HUES6 (cell line): Measurements from ENCODE around the gene NLGN3.

ENCODE experiments used
- H3K27ac ChIP-seq: 2 replicates; pipeline ENCODE4 v1.7.0; 2013; ENCODE audit warnings: low read depth, mild to moderate bottlenecking, low read length, inconsistent platforms
- H3K27me3 ChIP-seq: 2 replicates; pipeline ENCODE4 v1.6.1; 2013; ENCODE audit warnings: low read length; ENCODE audit not compliant: control insufficient read depth, insufficient read depth
- H3K36me3 ChIP-seq: 2 replicates; pipeline ENCODE4 v1.6.1; 2013; ENCODE audit warnings: low read length; ENCODE audit not compliant: control insufficient read depth, insufficient read depth
- H3K4me1 ChIP-seq: 2 replicates; pipeline ENCODE4 v1.6.1; 2013; ENCODE audit warnings: low read length; ENCODE audit not compliant: control insufficient read depth, insufficient read depth
- H3K4me3 ChIP-seq: 2 replicates; pipeline ENCODE4 v1.5.1; 2013; ENCODE audit warnings: low read depth, low read length
- H3K9ac ChIP-seq: one replicate; pipeline ENCODE4 v1.6.1; 2013; ENCODE audit warnings: mild to moderate bottlenecking, low read length
- H3K9me3 ChIP-seq: 2 replicates; pipeline ENCODE4 v1.6.1; 2013; ENCODE audit warnings: low read depth, low read length; ENCODE audit not compliant: control insufficient read depth, insufficient read depth

The NLGN3 gene

GRCh38 chrX:71118032-71118984, 26.3 kb upstream of the NLGN3 start, which contains the start of gene MED12:
Gene MED12 (plus strand): TSS chrX:71118596. CDS start chrX:71118755, 159 bp downstream.
- no peak within 1 kb of the TSS for H3K27ac ChIP-seq
- H3K27me3 ChIP-seq = peaks cover 64% of the 10 kb centered on the region

GRCh38 chrX:71118985-71119535, 25.6 kb upstream of the NLGN3 start:
- Histone ChIP-seq H3K27me3 (peaks cover 62% of the 10 kb centered on the region), H3K4me3 (peak overlapping the region; percentile 65), H3K36me3 (peaks cover 42% of the 10 kb centered on the region), H3K9ac (peak overlapping the region; percentile 72), H3K9me3 (peaks cover 3% of the 10 kb centered on the region; the same call in 1 of the 2 replicates), H3K27ac (no peak overlapping the region), H3K4me1 (peaks cover 11% of the 10 kb centered on the region)

More at GRCh38 chrX:71118032-71118984, 26.3 kb upstream of the NLGN3 start, which contains the start of gene MED12:
- Histone ChIP-seq H3K36me3 (peaks cover 34% of the 10 kb centered on the region), H3K9ac (peak within 1 kb of the TSS; percentile 72), H3K9me3 (peaks cover 3% of the 10 kb centered on the region; the same call in 1 of the 2 replicates), H3K4me1 (peaks cover 11% of the 10 kb centered on the region), H3K4me3 (peak within 1 kb of the TSS; percentile 65)

- Histone ChIP-seq H3K4me1 (peaks cover 6% of the 10 kb centered on the region; the same call in 1 of the 2 replicates), H3K9me3 (peaks cover 20% of the 10 kb centered on the region; the same call in 1 of the 2 replicates), H3K27ac (no peak overlapping the region), H3K36me3 (peaks cover 86% of the 10 kb centered on the region), H3K27me3 (peaks cover 9% of the 10 kb centered on the region; the same call in 1 of the 2 replicates), H3K4me3 (no peak overlapping the region), H3K9ac (no peak overlapping the region)
Observed at GRCh38 chrX:71128166-71128833, 16.3 kb upstream of the NLGN3 start.

GRCh38 chrX:71128915-71129765, 15.5 kb upstream of the NLGN3 start:
- peaks cover 6% of the 10 kb centered on the region; the same call in 1 of the 2 replicates for H3K4me1 ChIP-seq
- H3K9ac ChIP-seq = no peak overlapping the region
- H3K27me3 ChIP-seq = peaks cover 4% of the 10 kb centered on the region; the same call in 1 of the 2 replicates
- H3K4me3 ChIP-seq = no peak overlapping the region
- peaks cover 20% of the 10 kb centered on the region; the same call in 1 of the 2 replicates for H3K9me3 ChIP-seq
- no peak overlapping the region for H3K27ac ChIP-seq
- peaks cover 77% of the 10 kb centered on the region for H3K36me3 ChIP-seq

GRCh38 chrX:71131510-71131909, 13.1 kb upstream of the NLGN3 start:
- peaks cover 12% of the 10 kb centered on the region; the same call in 1 of the 2 replicates for H3K9me3 ChIP-seq
- peaks cover 72% of the 10 kb centered on the region for H3K36me3 ChIP-seq
- no peak overlapping the region for H3K27ac ChIP-seq
- H3K4me3 ChIP-seq = no peak overlapping the region
- H3K27me3 ChIP-seq = no peaks in the 10 kb centered on the region; the same call in 1 of the 2 replicates
- H3K4me1 ChIP-seq = peaks cover 6% of the 10 kb centered on the region; the same call in 1 of the 2 replicates
- no peak overlapping the region for H3K9ac ChIP-seq

- H3K27me3 ChIP-seq = peaks cover 13% of the 10 kb centered on the region
- no peak overlapping the region for H3K27ac ChIP-seq
- H3K4me1 ChIP-seq = no peaks in the 10 kb centered on the region; the same call in 1 of the 2 replicates
- peaks cover 18% of the 10 kb centered on the region; the same call in 1 of the 2 replicates for H3K9me3 ChIP-seq
- H3K36me3 ChIP-seq = peaks cover 43% of the 10 kb centered on the region
- H3K4me3 ChIP-seq = no peak overlapping the region
- no peak overlapping the region for H3K9ac ChIP-seq
Observed at GRCh38 chrX:71140440-71140839, 4.2 kb upstream of the NLGN3 start.

GRCh38 chrX:71143508-71143907, 1.1 kb upstream of the NLGN3 start:
- Histone ChIP-seq H3K27me3 (peaks cover 14% of the 10 kb centered on the region), H3K4me3 (no peak overlapping the region), H3K27ac (no peak overlapping the region), H3K9me3 (peaks cover 17% of the 10 kb centered on the region; the same call in 1 of the 2 replicates), H3K9ac (no peak overlapping the region), H3K4me1 (peaks cover 16% of the 10 kb centered on the region), H3K36me3 (peaks cover 24% of the 10 kb centered on the region)

- Histone ChIP-seq H3K4me1 (peaks cover 16% of the 10 kb centered on the region), H3K9me3 (peaks cover 20% of the 10 kb centered on the region; the same call in 1 of the 2 replicates), H3K27ac (no peak overlapping the region), H3K9ac (no peak overlapping the region), H3K36me3 (no peaks in the 10 kb centered on the region), H3K27me3 (peaks cover 17% of the 10 kb centered on the region), H3K4me3 (no peak overlapping the region)
Observed at GRCh38 chrX:71147496-71148277, 3.0 kb downstream of the NLGN3 start.

GRCh38 chrX:71148278-71148663, 3.6 kb downstream of the NLGN3 start:
- peaks cover 17% of the 10 kb centered on the region for H3K27me3 ChIP-seq

More at GRCh38 chrX:71148278-71148663, 3.6 kb downstream of the NLGN3 start:
- Histone ChIP-seq H3K4me3 (no peak overlapping the region), H3K4me1 (peaks cover 18% of the 10 kb centered on the region), H3K36me3 (no peaks in the 10 kb centered on the region), H3K9ac (no peak overlapping the region), H3K27ac (no peak overlapping the region), H3K9me3 (peaks cover 19% of the 10 kb centered on the region; the same call in 1 of the 2 replicates)
